Right lung (tissue), 5 donors: ENCODE results near the gene ABCD2. TPM values are rescaled to one million over a fixed set of nuclear protein-coding genes. Genes with fewer than 3 reads are reported as not detected.
"Not testable (repeated sequence)": the region's sequence is repeated elsewhere in the genome, so short reads cannot be mapped to it uniquely, and the experiment has no call there.

ENCODE experiments used
- DNase-seq, 2 donors: peaks; one replicate each; pipeline ENCODE4 v3.0.0-alpha.2; 2013
- polyA plus RNA-seq, 5 donors: library from polyadenylated mRNA; unstranded; fragments of 120-200 nt; gene quantifications; one replicate each; pipeline versions ENCODE4 v1.2.1 to v1.2.3, GENCODE V29; 2013; ENCODE audit warnings: inconsistent platforms in 1 of 5, low replicate concordance in 1 of 5; ENCODE audit not compliant: insufficient read length in 5 of 5, insufficient read depth in 1 of 5

Gene ABCD2
- polyA plus RNA-seq, 5 donors = 0.08 to 0.22 (median 0.13) TPM

DNA sequence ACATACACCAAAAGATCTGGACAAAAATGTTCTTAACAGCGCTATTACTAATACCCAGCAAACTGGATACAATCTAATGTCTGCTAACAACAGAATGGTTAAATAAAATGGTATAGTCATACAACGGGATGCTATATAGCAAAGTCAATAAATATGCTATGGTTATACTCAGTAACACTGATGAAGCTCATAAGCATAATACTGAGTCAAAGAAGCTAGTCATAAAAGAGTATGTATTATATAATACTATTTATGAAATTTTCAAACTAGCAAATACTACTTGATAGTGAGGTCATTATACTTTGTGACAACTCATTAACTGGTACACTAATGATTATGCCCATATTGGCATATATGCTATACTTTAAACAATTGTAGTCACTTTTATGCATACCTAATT lies 7.4 kb downstream of the ABCD2 start:
- no peak for DNase-seq

DNA sequence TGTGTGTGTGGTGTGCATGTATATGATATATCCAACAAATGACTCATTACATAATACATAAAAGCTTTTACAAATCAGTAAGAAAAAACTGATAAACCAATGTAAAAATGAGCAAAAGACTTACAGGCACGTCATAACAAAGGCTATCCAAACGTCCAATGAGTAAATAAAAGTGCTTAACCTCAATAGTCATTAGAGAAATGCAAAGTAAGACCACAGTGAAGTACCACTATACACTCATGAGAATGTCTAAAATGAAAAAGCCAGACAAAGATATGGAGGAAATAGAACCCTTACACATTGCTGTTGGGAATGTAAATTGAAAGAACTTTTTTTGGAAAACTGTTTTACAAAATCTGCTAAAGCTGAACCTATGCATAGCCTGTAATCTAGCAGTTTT lies 7.8 kb downstream of the ABCD2 start:
- DNase-seq = no peak

DNA sequence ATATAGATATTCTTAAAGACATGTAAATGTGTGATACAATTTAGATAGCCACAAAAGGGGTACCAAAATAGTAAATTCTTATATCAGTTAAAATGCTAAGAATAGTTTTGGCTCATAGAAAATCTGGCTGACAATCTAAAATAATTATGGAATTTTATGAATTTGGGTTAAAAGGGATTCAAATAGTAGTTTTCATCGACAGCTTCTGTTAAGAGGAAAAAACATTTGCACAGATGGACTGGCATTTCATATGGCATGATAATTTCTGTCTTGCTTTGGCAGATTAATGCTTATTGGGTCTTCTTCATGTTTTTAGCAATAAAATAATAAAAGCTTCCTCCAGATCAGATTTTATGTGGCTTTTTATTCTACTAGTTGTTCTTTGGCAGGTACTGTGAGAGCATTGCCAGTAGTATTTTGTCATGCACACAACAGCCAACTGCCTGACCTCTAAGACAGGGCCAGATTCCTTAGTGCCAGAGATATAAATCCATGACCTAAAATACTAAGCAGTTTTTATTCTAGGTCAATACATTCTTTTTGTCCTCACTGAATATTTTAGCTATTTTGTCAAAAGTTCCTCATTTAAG lies 9.1 kb downstream of the ABCD2 start:
- no peak for DNase-seq

DNA sequence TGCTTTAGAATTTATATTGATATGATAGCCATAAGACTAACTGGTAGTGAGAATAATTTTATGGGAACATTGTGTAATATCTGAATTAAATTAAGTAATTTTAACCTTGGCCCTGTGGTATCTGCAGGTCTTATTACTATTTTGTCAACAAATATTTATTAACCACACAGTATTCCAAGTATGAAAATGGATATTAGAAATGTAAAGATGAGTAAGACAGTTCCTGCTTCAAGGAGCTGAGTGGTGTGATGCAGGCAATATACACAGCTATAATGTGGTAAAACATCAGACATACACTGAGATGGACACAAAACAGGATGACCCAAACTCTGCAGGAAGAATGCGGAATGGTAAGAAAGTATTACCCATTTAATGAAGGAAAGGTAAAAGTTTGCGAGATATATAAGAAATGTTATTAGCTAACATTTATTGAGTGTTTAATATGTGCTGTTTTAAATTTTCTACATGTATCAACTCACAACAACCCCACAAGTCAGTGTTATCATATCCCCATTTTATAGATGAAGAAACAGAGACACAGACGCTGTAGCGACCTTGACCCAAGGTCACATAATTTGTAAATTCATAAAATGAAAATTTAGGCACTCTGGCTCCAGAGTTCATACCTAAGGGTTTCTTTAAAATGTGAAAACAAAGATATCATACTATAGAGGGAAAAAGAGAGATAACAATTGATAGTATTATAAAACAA lies 12.7 kb downstream of the ABCD2 start:
- no peak for DNase-seq

DNA sequence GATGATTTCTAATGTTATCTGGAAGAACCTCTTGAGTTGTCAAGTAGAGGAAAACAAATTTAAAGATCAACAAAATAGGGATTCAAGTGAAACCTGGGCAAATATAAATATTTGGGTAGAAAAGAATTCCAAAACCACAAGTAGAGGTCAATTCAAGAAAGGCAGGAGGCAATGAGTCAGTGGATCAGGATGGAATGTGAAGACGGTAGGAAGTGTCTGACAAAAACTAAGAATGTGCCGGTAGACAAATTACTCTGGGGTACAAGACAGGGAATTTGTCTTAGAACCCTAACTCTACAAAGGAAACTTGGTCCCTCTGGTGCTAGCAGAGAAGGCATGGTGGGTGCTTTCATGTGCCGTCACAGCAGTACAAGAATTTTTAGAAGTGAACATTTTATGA lies 13.6 kb downstream of the ABCD2 start:
- no peak for DNase-seq

DNA sequence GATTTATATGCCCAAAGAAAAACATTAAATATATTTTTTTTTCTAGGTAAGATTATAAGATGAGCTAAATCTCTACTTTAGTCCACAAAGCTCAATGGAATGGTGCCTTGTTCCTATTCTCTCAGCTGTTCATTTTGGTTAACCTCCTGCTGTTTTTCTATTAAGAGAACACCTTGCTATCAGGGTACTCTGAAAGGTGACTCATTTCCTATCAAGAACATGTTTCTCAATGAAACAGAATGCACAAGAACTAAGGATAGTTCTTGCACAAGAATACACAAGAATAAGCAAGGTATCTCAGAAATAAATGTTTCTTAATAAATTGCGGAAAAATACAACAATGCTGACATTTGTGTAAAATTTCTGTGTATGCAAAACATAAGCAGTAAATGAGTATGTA lies 14.1 kb downstream of the ABCD2 start:
- DNase-seq = no peak

DNA sequence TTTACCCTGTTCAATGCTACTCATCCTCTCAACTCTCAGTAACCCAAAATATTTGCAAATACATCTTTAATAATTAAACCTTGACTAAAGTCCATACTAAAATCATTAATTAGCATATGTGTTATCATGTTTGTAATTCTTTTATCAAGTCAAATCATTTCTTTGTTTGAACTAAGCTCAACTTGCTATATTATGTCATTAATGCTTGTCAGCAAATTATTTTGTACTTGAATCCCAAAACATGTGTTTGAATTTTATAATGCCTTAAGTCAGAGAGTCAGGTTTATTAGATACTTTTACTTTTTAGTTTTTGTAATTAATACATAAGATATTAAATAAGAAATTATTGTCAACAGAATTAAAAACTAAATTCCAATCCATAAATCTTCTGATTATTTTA lies 16.5 kb downstream of the ABCD2 start:
- no peak for DNase-seq

DNA sequence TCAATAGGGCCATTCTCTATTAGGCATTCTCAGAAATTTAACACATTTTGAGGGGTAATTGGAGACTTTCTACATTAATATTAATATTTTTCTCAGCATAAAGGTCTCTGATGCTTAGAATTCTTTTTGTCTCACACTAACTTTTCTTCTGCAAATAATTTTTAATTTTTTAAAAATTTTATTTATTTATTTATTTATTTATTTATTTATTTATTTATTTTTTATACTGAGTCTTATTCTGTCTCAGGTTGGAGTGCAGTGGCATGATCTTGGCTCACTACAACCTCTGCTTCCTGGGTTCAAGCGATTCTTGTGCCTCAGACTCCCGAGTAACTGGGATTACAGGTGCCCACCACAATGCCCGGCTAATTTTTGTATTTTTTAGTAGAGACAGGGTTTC lies 17.7 kb downstream of the ABCD2 start:
- not testable (repeated sequence) for DNase-seq

DNA sequence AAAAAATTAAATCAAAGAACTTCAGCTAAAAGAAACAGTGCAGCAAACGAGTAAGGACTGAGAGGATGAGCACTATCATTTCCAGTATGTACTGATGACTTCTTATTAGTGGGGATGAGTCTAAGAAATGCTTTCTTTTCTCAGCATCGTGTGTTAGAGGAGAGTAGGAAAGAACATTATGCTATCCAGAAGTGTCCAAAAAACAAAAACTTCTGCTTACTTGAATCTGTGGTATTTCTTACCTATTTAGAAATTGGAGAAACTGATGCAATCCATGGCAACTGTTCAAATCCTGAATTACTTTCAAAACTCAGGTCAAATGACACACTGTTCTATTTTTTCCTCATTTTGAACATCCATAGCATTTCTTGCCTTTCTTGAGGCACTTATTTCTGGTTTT lies 23.7 kb downstream of the ABCD2 start:
- DNase-seq = no peak

DNA sequence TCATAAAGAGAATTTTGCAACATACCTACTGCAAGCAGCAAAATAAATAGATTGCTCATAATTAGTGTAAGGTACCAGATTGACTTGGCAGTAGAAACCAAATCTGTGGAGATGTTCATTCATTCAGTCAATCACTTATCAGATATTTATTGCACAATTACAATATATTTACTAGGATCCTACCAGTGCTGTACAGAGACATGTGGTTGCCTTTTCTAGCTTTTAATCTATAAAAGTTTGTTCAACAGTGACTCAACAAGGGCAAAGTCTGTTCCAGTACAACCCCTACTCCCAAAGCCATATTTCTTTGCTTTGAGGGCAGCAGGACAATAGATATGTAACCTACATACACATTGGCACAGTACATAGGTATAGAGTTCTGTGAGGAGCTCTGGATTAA lies 27.3 kb downstream of the ABCD2 start:
- no peak for DNase-seq

DNA sequence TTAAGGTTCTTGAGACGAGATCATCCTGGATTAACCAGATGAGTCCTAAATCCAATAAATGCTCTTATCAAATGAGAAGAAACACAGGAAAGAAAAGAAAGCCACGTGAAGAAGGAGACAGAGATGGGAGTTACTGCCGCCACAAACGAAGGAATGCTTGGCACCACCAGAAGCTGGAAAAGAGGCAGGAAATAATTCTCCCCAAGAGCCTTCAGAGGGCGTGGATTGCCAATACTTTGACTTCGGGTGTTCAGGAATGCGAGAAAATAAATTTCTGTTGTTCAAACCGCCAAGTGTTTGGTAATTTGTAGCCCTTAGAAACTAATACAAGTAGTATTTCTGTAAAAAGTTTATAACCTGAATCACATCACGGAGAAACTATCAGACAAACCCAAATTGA lies 31.3 kb downstream of the ABCD2 start:
- no peak for DNase-seq

DNA sequence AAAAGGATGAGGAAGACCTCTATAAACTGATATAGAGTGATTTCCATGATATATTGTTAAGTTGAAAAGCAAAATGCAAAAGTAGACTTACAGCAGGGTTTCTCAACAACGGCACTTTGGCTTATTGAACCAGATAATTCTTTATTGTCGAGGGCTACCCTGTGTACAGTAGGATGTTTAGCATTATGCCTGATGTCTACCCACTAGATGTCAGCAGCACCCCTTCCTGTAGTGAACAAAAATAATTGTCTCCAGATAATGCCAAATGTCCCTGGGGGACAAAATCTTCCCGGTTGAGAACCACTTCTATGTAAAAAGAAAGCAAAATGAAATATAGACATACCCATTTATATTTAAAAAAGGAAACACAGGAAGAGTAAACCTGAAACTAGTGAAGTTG lies 32.4 kb downstream of the ABCD2 start:
- DNase-seq = peak in 1 of 2 donors; percentile 3

DNA sequence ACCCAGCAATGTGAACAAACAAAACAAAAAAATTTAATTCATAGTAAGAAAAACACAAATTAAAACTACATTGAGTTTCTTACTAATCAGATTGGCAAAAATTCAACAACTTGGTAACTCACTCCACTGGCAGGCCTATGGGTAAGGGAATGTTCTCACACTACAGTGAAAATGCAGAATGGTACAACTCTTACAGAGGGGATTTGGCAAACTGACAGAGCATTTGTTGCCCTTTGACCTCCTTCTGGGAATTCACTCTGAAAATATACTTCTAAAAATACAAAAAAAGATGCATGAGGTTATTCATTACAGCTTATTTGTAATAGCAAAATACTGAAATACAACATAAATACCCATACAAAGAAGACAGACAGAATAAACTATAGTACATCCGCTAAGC lies 32.8 kb downstream of the ABCD2 start:
- DNase-seq = peak; percentile 28 to 31

DNA sequence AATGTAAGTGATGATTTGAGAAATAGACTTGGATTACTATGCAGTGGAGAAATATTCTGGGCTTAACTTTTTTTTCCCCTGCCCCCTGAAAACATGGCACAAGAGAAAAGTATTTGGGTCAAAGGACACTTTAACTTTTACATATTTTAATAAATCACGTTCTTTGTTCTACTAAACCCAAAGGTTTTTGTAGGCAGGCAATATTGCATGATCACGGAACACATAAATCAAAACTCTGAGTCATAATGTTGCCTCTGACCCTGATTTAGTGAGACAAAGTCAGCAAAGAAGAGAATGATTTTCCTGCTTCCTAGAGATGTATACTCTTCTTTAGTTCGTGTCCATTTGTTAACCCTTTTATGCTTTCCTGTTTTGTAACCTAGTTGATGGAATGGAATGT lies 38.0 kb downstream of the ABCD2 start:
- DNase-seq = no peak

DNA sequence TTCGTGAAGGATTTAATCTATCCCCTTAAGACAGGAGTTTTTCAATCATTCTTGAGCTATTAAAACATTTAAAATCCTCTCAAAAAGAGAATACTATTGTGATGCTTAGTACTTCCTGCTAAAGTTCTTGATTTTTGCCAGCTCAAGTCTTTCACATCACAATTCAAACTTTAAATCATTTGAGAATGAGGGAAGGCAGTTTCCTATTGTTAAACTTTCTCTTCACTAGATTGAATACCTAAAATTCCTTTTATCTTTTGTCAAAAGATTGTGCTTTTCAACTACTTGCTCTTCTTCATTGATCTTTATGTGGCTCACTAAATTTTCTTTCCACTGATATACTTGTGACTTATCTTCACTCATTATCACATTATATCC lies 44.1 kb downstream of the ABCD2 start:
- DNase-seq = no peak

DNA sequence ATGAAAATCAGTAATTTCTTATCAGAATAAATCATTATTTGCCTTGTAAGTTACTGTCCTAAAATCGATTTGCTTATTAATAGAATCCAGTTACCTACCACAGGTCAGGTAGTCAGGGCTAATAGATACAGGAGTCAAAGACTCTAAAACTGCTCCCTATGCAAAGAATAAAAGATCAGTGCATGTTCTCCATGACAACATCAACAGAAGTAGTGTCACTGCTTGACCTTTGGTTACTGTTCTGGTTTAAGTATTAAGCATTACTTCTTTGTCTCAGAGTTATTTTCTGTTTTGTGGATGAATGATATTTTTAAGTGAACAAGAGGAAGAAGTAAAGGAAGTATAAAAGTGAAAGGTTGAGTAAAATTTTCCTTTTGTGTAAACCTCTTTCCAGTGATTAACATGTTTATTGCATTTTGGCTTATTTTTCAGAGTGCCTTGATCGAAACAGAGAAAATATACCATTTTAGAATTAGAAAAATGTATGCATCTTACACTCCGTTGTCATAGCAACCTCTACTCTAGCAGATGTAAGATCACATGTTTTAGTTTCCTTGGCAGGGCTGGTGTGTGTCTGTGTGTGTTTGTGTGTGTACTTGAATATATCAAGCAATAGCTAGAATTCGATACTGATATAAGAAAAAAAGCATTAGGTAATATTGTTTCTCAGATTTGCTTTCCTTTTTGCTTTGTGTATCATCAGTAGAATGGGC lies 44.7 kb downstream of the ABCD2 start:
- DNase-seq = no peak

DNA sequence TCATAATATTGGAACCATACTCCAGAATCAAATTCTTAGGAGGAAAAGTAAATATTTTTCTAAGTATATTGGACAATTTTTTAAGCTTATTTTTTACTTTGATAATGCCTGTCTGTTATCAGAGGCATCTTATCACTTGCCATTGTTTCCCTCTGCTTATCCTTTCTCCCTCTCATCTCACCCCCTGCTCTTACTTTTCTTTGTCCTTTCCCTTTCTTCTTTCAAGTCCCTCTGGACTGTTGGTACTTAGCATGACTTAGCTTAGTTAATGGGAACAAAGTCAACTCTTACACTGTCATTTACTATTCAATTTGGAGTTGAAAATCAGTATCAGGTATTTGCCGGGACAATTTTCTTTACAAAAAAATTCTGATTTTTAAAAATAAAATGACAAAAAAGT lies 45.2 kb downstream of the ABCD2 start:
- no peak for DNase-seq

DNA sequence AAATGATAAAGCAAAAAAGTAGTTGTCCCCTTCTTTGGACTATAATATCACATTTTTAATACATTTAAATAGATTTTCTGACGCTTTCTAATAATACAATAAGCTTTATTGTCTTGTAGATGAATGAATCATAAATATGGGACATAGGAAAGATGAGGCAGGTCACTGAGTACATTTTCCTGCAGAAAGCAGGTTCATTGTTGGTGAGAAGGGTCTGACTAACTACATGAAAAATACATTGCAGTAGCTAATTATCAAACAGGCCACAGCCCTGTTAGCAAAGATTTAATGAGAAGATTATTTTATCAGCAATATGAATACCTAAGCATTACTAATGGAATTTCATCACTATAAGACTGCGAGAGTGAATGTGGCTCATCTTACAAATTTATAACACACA lies 45.6 kb downstream of the ABCD2 start:
- DNase-seq = no peak

DNA sequence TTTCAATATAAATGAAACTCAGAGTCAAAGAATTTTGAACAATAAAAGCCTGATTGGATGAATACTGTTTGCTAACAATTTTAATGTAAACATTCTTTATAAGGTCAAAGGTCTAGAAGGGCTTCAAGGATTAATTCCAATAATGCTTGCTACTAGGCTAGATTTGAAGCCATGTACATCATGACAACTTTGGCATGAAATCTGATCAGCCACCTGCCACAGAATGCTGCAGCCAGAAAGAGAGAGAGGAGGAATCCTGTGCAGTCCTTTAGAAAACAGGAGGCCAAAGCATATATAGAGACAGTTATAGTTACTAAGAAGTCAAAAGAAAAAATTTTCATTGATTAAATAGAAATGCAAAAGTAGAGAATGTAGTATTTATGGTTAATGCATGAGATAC lies 47.1 kb downstream of the ABCD2 start:
- DNase-seq = no peak

DNA sequence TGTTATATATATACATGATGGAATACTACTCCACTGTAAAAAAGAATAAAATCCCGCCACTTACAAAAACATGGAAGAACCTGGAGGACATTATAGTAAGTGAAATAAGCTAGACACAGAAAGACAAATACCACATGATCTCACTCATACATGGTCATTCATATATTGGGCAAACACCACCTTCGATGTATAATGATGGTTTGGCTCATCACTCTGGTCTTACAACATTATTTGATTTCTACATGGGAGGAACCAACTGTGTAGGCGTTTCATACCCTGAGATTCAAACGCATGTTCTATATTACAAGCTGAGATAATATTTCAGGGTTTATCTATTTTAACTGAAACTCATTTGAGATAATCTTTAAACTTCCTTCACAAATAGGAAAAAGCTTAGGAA lies 48.3 kb downstream of the ABCD2 start:
- no peak for DNase-seq

DNA sequence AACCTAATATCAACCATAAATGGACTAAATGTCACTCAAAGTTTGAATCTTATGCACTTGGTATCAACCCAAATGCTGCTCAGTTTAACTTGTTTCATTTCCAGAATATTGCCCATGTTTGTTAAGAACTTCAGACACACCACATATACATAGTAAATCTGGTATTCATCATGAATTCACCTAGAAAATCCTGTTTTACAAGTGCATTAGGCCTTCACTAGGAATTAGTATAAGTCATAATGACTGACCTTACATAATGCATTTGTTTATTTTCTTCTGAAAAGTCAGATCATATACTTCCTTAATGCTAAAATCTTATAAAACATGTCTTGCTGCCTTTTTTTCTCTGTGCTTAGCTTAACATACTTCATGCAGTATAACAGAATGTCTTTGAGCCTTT lies 66.1 kb downstream of the ABCD2 start:
- no peak for DNase-seq

DNA sequence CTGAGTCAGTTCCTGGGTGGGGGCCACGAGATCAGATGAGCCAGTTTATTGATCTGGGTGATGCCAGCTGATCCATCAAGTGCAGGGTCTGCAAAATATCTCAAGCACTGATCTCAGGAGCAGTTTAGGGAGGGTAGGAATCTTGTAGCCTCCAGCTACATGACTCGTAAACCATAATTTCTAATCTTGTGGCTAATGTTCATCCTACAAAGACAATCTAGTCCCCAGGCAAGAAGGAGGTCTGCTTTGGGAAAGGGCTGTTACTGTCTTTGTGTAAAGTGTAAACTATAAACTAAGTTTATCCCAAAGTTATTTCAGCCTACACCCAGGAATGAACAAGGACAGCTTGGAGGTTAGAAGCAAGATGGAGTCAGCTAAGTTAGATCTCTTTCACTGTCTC lies 75.4 kb downstream of the ABCD2 start:
- not testable (repeated sequence) for DNase-seq

DNA sequence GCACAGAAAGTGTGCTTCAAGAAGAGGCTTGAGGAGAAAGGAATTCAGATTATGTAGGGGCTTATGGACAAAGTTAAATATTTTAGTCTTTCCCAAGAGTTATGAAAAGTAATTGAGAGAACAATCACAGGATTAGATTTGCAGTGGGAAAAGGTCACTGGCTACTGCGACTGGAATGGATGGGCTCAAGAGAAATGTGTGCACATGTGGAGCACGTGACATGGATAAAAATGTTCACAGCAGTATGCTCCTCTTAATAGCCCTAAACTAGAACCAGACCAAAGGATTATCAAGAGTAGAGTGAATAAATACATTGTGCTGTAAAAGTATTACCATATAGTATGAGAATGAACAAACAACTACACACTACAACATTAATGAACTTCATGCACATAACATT lies 78.1 kb downstream of the ABCD2 start:
- no peak for DNase-seq
